Lower leg skin (tissue), 3 donors: ENCODE data around the gene PIAS2.

ENCODE experiments used
- CTCF ChIP-seq, 3 donors: fragments of 450-650 bp; IDR thresholded peaks; one replicate each; pipeline ENCODE4 v1.5.1; 2016; ENCODE audit warnings: antibody characterized with exemption in 3 of 3, mild to moderate bottlenecking in 3 of 3, moderate library complexity in 2 of 3
- POLR2A ChIP-seq, 2 donors: fragments of 450-650 bp; IDR thresholded peaks; one replicate each; pipeline ENCODE4 v1.6.1; 2016 to 2017; ENCODE audit warnings: antibody characterized with exemption in 2 of 2, mild to moderate bottlenecking in 1 of 2, moderate library complexity in 1 of 2

- TF ChIP-seq CTCF (IDR thresholded peaks at IDR 0.05) (no peak), POLR2A (IDR thresholded peaks at IDR 0.05) (no peak)
These were observed 101.6 kb downstream of the PIAS2 start for GRCh38 chr18:46815661-46816060.
